HG03175 (cell line): Measurements from ENCODE around the gene MZB1.

Experiments
- ATAC-seq: cut with Tn5 transposase; IDR thresholded peaks from one replicate; pipeline ENCODE4 v1.9.1; 2021; ENCODE audit warnings: mild to moderate bottlenecking, moderate library complexity; ENCODE audit not compliant: unreplicated experiment

MZB1 gene

GRCh38 chr5:139340051-139340450 is 49.7 kb downstream of the MZB1 start:
- no peak for ATAC-seq
